Measurements from ENCODE around the gene MS4A6A.
"Not testable (repeated sequence)": the region's sequence is repeated elsewhere in the genome, so short reads cannot be mapped to it uniquely, and the experiment has no call there.

MS4A6A gene

DNA sequence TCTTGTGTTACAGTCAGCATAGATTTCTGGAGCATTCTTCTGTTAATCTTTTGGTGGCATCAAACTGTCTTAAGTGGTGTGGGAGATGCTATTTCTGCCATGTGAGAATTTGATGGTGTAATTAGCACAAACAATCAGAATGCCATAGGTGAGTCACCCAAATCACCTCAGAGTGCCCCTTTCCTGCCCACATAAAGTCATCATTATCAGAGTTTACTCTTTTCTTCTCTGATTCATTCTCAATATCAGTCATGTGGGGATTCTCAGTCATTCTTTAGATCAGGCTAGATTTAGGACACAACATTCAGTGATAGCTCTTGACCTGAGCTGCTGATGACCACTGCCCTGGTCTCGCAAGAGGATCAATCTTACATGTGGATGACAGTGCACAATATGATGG is 23.7 kb upstream of the MS4A6A start:
- no peaks in the 10 kb centered on the region for H3K9me3 ChIP-seq (ENCODE audit: control insufficient read depth in 2 of 2, low read length in 2 of 2)
- no peaks in the 10 kb centered on the region for H3K36me3 ChIP-seq (ENCODE audit: control insufficient read depth in 2 of 2, insufficient read depth in 2 of 2, low read length in 2 of 2)
- H3K27me3 ChIP-seq (ENCODE audit: control insufficient read depth in 1 of 2, insufficient read depth in 2 of 2, low read length in 2 of 2), result no peaks in the 10 kb centered on the region
- no peaks in the 10 kb centered on the region for H3K4me1 ChIP-seq (ENCODE audit: control insufficient read depth, insufficient read depth, low read length)
- no peak overlapping the region for H3K4me3 ChIP-seq (ENCODE audit: low read length in 2 of 2)
- no peak overlapping the region for H3K9ac ChIP-seq (ENCODE audit: low read length in 2 of 2)
- H3K27ac ChIP-seq (ENCODE audit: low read length), result no peak overlapping the region

DNA sequence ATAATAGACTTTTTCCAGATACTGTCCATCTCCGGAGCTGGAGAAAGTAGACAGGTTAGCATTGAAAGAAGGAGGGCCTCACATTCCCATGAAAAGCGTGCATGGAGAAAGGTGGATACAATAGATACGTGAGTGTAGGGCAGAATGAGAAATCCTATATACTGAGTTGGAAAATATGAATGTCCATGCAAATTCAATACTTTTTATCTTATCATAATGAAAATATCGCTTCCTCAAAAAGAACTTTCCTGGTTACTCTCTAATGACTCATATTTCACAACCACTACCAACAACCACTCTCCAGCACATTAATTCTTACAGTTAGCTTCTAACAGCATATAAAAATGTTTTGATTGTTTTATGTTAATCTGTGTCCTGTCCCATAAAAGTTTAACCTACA is 22.0 kb upstream of the MS4A6A start:
- Histone ChIP-seq H3K27me3 (ENCODE audit: control insufficient read depth in 1 of 2, insufficient read depth in 2 of 2, low read length in 2 of 2) (no peaks in the 10 kb centered on the region), H3K36me3 (ENCODE audit: control insufficient read depth in 2 of 2, insufficient read depth in 2 of 2, low read length in 2 of 2) (no peaks in the 10 kb centered on the region), H3K4me1 (ENCODE audit: control insufficient read depth, insufficient read depth, low read length) (no peaks in the 10 kb centered on the region), H3K27ac (ENCODE audit: low read length) (no peak overlapping the region), H3K4me3 (ENCODE audit: low read length in 2 of 2) (no peak overlapping the region), H3K9ac (ENCODE audit: low read length in 2 of 2) (no peak overlapping the region), H3K9me3 (ENCODE audit: control insufficient read depth in 2 of 2, low read length in 2 of 2) (no peaks in the 10 kb centered on the region)

DNA sequence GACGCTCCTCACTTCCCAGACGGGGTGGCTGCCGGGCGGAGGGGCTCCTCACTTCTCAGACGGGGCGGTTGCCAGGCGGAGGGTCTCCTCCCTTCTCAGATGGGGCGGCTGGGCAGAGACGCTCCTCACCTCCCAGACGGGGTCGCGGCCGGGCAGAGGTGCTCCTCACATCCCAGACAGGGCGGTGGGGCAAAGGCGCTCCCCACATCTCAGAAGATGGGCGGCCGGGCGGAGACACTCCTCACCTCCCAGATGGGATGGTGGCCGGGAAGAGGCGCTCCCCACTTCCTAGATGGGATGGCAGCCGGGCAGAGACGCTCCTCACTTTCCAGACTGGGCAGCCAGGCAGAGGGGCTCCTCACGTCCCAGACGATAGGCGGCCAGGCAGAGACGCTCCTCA is 18.5 kb upstream of the MS4A6A start:
- not testable (repeated sequence) for H3K9ac ChIP-seq (ENCODE audit: low read length in 2 of 2); H3K36me3 ChIP-seq (ENCODE audit: control insufficient read depth in 2 of 2, insufficient read depth in 2 of 2, low read length in 2 of 2); H3K4me1 ChIP-seq (ENCODE audit: control insufficient read depth, insufficient read depth, low read length); H3K27me3 ChIP-seq (ENCODE audit: control insufficient read depth in 1 of 2, insufficient read depth in 2 of 2, low read length in 2 of 2); H3K27ac ChIP-seq (ENCODE audit: low read length); H3K9me3 ChIP-seq (ENCODE audit: control insufficient read depth in 2 of 2, low read length in 2 of 2); H3K4me3 ChIP-seq (ENCODE audit: low read length in 2 of 2)

DNA sequence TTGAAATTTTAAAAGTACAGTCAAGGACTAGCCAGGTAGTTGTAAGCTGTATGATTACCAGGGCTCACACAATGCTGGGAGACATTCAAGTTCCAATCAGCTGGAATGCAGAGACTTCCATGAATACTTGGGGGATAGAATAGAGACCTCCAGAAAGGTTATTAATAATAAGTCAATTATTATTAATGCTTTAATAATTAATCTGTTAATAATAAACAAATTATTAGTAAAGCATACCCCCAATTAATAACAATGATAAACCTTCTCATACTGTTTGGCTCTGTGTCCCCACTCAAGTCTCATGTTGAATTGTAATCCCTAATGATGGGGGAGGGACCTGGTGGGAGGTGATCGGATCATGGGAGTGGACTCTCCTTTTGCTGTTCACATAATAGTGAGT is 14.6 kb upstream of the MS4A6A start:
- no peaks in the 10 kb centered on the region for H3K4me1 ChIP-seq (ENCODE audit: control insufficient read depth, insufficient read depth, low read length)
- no peak overlapping the region for H3K9ac ChIP-seq (ENCODE audit: low read length in 2 of 2)
- H3K27ac ChIP-seq (ENCODE audit: low read length), result no peak overlapping the region
- H3K4me3 ChIP-seq (ENCODE audit: low read length in 2 of 2), result no peak overlapping the region
- no peaks in the 10 kb centered on the region for H3K9me3 ChIP-seq (ENCODE audit: control insufficient read depth in 2 of 2, low read length in 2 of 2)
- no peaks in the 10 kb centered on the region for H3K27me3 ChIP-seq (ENCODE audit: control insufficient read depth in 1 of 2, insufficient read depth in 2 of 2, low read length in 2 of 2)
- H3K36me3 ChIP-seq (ENCODE audit: control insufficient read depth in 2 of 2, insufficient read depth in 2 of 2, low read length in 2 of 2), result no peaks in the 10 kb centered on the region

DNA sequence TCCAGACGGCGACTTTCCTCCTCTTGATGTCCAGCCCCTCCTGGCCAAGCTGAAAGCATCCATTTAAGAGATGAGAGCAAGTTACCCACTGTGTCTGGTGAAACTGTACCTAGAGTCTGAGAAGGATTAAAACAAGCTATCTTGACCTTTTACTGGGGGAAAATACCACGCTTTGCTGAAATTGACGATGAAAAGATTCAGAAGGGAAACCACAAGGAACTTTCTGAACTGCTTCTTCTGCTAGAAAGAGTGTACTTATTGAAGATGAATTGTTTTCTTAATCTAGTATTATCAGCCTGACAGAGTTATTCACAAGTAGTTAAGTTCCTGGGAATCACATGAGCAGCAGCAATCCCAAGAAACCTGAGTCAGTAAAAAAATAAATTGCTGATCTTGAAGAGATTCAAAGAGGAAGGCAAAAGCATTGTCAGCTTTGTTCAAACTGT is 13.1 kb upstream of the MS4A6A start:
- no peak overlapping the region for H3K9ac ChIP-seq (ENCODE audit: low read length in 2 of 2)
- no peak overlapping the region for H3K27ac ChIP-seq (ENCODE audit: low read length)
- no peaks in the 10 kb centered on the region for H3K27me3 ChIP-seq (ENCODE audit: control insufficient read depth in 1 of 2, insufficient read depth in 2 of 2, low read length in 2 of 2)
- no peaks in the 10 kb centered on the region for H3K9me3 ChIP-seq (ENCODE audit: control insufficient read depth in 2 of 2, low read length in 2 of 2)
- no peaks in the 10 kb centered on the region for H3K36me3 ChIP-seq (ENCODE audit: control insufficient read depth in 2 of 2, insufficient read depth in 2 of 2, low read length in 2 of 2)
- H3K4me1 ChIP-seq (ENCODE audit: control insufficient read depth, insufficient read depth, low read length), result no peaks in the 10 kb centered on the region
- no peak overlapping the region for H3K4me3 ChIP-seq (ENCODE audit: low read length in 2 of 2)

DNA sequence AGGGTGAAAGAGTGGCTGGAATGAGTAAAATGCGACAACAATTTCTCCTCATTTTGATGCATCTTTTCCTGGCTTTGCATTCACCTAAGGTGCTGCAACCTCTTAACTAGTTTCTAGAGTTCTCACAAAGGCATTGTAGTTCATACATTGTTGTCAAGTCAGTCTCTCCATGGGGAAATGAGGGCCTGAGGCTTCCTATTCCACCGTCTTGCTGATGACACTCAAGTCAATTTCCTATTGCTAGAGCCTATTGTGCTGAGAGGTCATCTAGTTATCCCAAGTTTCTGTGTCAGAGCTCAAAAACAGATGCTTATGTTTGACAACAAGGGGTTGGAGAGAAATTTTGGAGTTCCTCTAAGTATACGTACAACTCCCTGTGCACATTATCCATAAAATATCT is 11.6 kb upstream of the MS4A6A start:
- H3K4me1 ChIP-seq (ENCODE audit: control insufficient read depth, insufficient read depth, low read length), result no peaks in the 10 kb centered on the region
- H3K27me3 ChIP-seq (ENCODE audit: control insufficient read depth in 1 of 2, insufficient read depth in 2 of 2, low read length in 2 of 2), result no peaks in the 10 kb centered on the region
- H3K4me3 ChIP-seq (ENCODE audit: low read length in 2 of 2), result no peak overlapping the region
- H3K9ac ChIP-seq (ENCODE audit: low read length in 2 of 2), result no peak overlapping the region
- H3K36me3 ChIP-seq (ENCODE audit: control insufficient read depth in 2 of 2, insufficient read depth in 2 of 2, low read length in 2 of 2), result no peaks in the 10 kb centered on the region
- H3K9me3 ChIP-seq (ENCODE audit: control insufficient read depth in 2 of 2, low read length in 2 of 2), result no peaks in the 10 kb centered on the region
- no peak overlapping the region for H3K27ac ChIP-seq (ENCODE audit: low read length)

DNA sequence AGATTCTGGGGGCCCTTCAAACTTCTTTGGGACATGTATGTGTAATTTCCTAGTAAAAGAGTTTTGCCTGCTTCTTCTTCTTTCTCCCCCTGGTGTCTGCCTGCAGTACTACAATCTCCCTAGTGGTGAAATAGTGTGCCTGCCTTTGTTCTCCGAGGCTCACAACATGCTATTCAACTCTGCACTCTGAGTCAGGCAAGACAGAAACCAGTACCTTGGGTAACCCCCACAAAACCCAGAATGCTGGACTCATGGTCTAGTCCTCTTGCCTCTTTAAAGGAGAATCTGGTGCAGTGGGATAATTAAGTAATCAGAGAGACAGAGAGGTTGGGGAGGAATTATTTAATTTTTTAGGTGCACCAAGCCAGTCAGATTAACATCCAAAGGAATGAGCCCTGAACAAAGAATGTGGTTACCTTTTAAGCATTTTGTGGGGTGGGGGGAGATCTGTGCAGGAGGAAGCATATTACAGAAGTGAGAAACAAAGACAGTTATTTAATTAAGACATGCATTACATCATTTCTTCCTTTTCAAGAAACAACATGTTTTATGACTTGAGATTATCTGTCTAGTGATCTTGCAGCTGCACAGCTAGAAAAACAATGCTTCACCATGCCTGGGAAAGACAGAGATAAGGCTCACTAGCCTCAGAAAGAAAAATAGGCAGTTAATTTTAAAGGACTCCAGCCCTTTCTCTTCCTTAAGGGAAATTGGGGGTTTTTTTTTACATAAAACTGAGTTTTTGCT is 11.0 kb upstream of the MS4A6A start:
- H3K9ac ChIP-seq (ENCODE audit: low read length in 2 of 2), result no peak overlapping the region
- H3K4me1 ChIP-seq (ENCODE audit: control insufficient read depth, insufficient read depth, low read length), result no peaks in the 10 kb centered on the region
- no peaks in the 10 kb centered on the region for H3K9me3 ChIP-seq (ENCODE audit: control insufficient read depth in 2 of 2, low read length in 2 of 2)
- no peaks in the 10 kb centered on the region for H3K27me3 ChIP-seq (ENCODE audit: control insufficient read depth in 1 of 2, insufficient read depth in 2 of 2, low read length in 2 of 2)
- no peak overlapping the region for H3K27ac ChIP-seq (ENCODE audit: low read length)
- H3K4me3 ChIP-seq (ENCODE audit: low read length in 2 of 2), result no peak overlapping the region
- no peaks in the 10 kb centered on the region for H3K36me3 ChIP-seq (ENCODE audit: control insufficient read depth in 2 of 2, insufficient read depth in 2 of 2, low read length in 2 of 2)

DNA sequence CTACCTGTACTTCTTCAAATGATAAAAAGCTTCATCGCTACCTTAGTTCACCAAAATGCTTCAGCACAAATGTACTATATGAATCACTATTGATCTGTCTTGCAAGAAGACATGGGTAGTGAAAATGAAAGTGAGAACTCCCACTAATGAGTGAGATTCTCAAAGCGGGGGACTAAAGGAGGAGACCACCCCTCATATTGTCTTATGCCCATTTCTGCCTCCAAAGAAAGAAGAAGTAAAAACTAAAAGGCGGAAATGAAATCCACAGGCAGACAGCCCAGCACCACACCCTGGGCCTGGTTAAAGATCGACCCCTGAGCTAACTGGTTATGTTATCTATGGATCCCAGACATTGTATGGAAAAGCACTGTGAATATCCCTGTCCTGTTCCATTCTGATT is 9.7 kb upstream of the MS4A6A start:
- H3K9ac ChIP-seq (ENCODE audit: low read length in 2 of 2), result not testable (repeated sequence)

DNA sequence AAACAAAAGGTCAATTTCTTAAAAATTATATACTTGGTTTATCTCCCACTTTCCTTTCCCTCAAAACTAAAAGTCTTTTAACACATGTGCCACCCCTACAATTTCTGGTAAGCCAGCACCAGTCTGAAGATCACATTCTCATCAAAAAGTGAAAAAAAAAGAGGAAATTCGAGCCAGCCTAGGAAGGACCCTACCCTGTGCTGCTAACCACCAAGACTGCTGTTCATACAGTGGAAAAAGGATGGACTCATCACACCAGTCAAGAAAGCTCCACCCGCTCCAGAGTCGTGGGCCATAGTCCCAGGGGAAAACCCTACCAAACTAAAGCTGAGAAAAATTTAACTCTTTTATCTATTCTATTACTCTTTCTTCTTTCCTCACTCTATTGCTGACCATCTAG is 5.6 kb upstream of the MS4A6A start:
- H3K4me1 ChIP-seq (ENCODE audit: control insufficient read depth, insufficient read depth, low read length); H3K27ac ChIP-seq (ENCODE audit: low read length); H3K9me3 ChIP-seq (ENCODE audit: control insufficient read depth in 2 of 2, low read length in 2 of 2); H3K27me3 ChIP-seq (ENCODE audit: control insufficient read depth in 1 of 2, insufficient read depth in 2 of 2, low read length in 2 of 2); H3K4me3 ChIP-seq (ENCODE audit: low read length in 2 of 2); H3K36me3 ChIP-seq (ENCODE audit: control insufficient read depth in 2 of 2, insufficient read depth in 2 of 2, low read length in 2 of 2); H3K9ac ChIP-seq (ENCODE audit: low read length in 2 of 2): not testable (repeated sequence)

More for the DNA sequence above, 9.7 kb upstream of the MS4A6A start:
- not testable (repeated sequence) for H3K27me3 ChIP-seq (ENCODE audit: control insufficient read depth in 1 of 2, insufficient read depth in 2 of 2, low read length in 2 of 2); H3K4me3 ChIP-seq (ENCODE audit: low read length in 2 of 2); H3K4me1 ChIP-seq (ENCODE audit: control insufficient read depth, insufficient read depth, low read length); H3K36me3 ChIP-seq (ENCODE audit: control insufficient read depth in 2 of 2, insufficient read depth in 2 of 2, low read length in 2 of 2); H3K9me3 ChIP-seq (ENCODE audit: control insufficient read depth in 2 of 2, low read length in 2 of 2); H3K27ac ChIP-seq (ENCODE audit: low read length)

DNA sequence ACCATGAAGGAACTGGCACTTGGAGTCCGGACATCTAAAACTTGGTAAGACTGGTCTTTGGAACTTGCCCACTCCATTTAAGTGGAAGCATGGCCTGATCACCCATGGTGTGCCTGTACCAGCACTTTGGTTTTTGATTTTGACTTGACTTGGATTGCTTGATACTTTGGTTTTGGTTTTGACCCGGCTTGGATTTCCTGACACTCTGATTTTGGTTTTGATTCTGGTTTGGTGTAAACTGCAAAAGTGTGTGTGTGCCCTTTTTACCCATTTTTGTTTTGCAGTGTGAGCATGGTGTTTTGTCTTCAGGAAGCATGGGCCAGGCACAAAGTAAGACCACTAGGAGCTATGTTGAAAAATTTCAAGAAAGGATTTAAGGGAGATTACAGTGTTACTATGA is 3.2 kb upstream of the MS4A6A start:
- H3K36me3 ChIP-seq (ENCODE audit: control insufficient read depth in 2 of 2, insufficient read depth in 2 of 2, low read length in 2 of 2); H3K27me3 ChIP-seq (ENCODE audit: control insufficient read depth in 1 of 2, insufficient read depth in 2 of 2, low read length in 2 of 2); H3K9me3 ChIP-seq (ENCODE audit: control insufficient read depth in 2 of 2, low read length in 2 of 2); H3K4me1 ChIP-seq (ENCODE audit: control insufficient read depth, insufficient read depth, low read length); H3K9ac ChIP-seq (ENCODE audit: low read length in 2 of 2); H3K27ac ChIP-seq (ENCODE audit: low read length); H3K4me3 ChIP-seq (ENCODE audit: low read length in 2 of 2): not testable (repeated sequence)

DNA sequence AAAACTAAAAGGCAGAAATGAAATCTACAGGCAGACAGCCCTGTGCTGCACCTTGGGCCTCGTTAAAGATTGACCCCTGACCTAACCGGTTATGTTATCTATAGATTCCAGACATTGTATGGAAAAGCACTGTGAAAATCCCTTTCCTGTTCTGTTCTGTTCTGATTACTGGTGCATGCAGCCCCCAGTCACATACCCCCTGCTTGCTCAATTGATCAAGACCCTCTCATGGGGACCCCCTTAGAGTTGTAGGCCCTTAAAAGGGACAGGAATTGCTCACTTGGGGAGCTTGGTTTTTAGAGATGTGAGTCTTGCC is 2.6 kb upstream of the MS4A6A start:
- H3K36me3 ChIP-seq (ENCODE audit: control insufficient read depth in 2 of 2, insufficient read depth in 2 of 2, low read length in 2 of 2); H3K9me3 ChIP-seq (ENCODE audit: control insufficient read depth in 2 of 2, low read length in 2 of 2); H3K9ac ChIP-seq (ENCODE audit: low read length in 2 of 2); H3K4me1 ChIP-seq (ENCODE audit: control insufficient read depth, insufficient read depth, low read length); H3K27me3 ChIP-seq (ENCODE audit: control insufficient read depth in 1 of 2, insufficient read depth in 2 of 2, low read length in 2 of 2); H3K4me3 ChIP-seq (ENCODE audit: low read length in 2 of 2); H3K27ac ChIP-seq (ENCODE audit: low read length): not testable (repeated sequence)

All from stomach smooth muscle (tissue), 2 donors.